IMR-90 (cell line): Measurements from ENCODE around the gene HCN4.

Experiments used
- BHLHE40 ChIP-seq: fragments of 150-350 bp; IDR thresholded peaks from 2 replicates; pipeline ENCODE4 v1.6.1; 2016; ENCODE audit warnings: mild to moderate bottlenecking, low read depth, low read length
- CTCF ChIP-seq: conservative IDR thresholded peaks from 2 replicates; pipeline ENCODE4 v1.5.1; 2012; ENCODE audit warnings: mild to moderate bottlenecking, low read depth, low read length, improper control_type of control experiment
- MAZ ChIP-seq: IDR thresholded peaks from 2 replicates; pipeline ENCODE4 v1.6.1; 2012; ENCODE audit warnings: low read depth, mild to moderate bottlenecking, low read length, improper control_type of control experiment, moderate library complexity, borderline replicate concordance
- POLR2A ChIP-seq: IDR thresholded peaks from 2 replicates; pipeline ENCODE4 v1.6.1; 2012; ENCODE audit warnings: mild to moderate bottlenecking, low read depth, low read length
- RAD21 ChIP-seq: IDR thresholded peaks from 2 replicates; pipeline ENCODE4 v1.6.1; 2012; ENCODE audit warnings: low read length, improper control_type of control experiment
- RCOR1 ChIP-seq: IDR thresholded peaks from 2 replicates; pipeline ENCODE4 v1.6.1; 2012; ENCODE audit warnings: mild to moderate bottlenecking, low read length, improper control_type of control experiment; ENCODE audit not compliant: insufficient replicate concordance
- RFX5 ChIP-seq: IDR thresholded peaks from 2 replicates; pipeline ENCODE4 v1.8.0; 2012; ENCODE audit warnings: low read depth, mild to moderate bottlenecking, low read length, moderate library complexity
- SMC3 ChIP-seq: fragments of 150-350 bp; IDR thresholded peaks from 2 replicates; pipeline ENCODE4 v1.6.1; 2016; ENCODE audit warnings: low read depth, mild to moderate bottlenecking, antibody characterized with exemption, low read length, moderate library complexity
- USF2 ChIP-seq: fragments of 150-350 bp; IDR thresholded peaks from 2 replicates; pipeline ENCODE4 v1.6.1; 2017; ENCODE audit warnings: mild to moderate bottlenecking, antibody characterized with exemption, low read length, low read depth
- TF ChIP-seq, protein P1 (sequence below): fragments of 150-350 bp; IDR thresholded peaks from 2 replicates; pipeline ENCODE4 v1.6.1; 2016; ENCODE audit warnings: low read depth, mild to moderate bottlenecking, low read length, moderate library complexity, borderline replicate concordance

DNA sequence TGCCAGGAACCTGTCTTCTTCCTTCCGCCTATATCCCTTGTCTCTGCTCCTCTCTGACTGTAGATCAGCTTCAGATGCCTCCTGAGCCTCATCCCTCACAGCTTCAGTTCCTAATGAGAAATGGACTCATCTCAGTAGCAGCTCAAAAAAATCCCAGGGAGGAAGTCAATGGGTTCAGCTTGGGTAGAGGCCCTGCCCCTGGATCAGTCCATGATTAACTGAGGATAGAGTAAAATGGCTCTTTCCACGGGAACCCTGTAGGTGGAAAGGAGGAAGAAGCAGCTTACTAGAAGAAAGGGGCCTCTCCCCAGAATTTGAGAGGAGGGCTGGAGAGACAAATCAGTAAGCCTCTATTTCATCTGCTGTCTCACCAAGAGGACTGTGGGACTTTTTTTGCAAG lies 26.9 kb upstream of the HCN4 start:
- no peak for TF ChIP-seq CTCF
- no peak for TF ChIP-seq RAD21
- no peak for TF ChIP-seq BHLHE40
- no peak for TF ChIP-seq RCOR1
- TF ChIP-seq MAZ = no peak
- TF ChIP-seq, protein P1, sequence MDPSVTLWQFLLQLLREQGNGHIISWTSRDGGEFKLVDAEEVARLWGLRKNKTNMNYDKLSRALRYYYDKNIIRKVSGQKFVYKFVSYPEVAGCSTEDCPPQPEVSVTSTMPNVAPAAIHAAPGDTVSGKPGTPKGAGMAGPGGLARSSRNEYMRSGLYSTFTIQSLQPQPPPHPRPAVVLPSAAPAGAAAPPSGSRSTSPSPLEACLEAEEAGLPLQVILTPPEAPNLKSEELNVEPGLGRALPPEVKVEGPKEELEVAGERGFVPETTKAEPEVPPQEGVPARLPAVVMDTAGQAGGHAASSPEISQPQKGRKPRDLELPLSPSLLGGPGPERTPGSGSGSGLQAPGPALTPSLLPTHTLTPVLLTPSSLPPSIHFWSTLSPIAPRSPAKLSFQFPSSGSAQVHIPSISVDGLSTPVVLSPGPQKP = no peak
- no peak for TF ChIP-seq POLR2A
- no peak for TF ChIP-seq USF2
- TF ChIP-seq SMC3 = no peak
- TF ChIP-seq RFX5 = no peak
